GM23338 (cell line): ENCODE data around the gene TIMM22. TPM values are rescaled to one million over a fixed set of nuclear protein-coding genes. Genes with fewer than 3 reads are reported as not detected.

Experiments used
- ATAC-seq: fragments of 200-7000 bp; cut with Tn5 transposase; 3 replicates; pipeline ENCODE4 v1.9.1; 2020
- DNase-seq: peaks from one replicate; pipeline ENCODE4 v3.0.0-alpha.2; 2015; ENCODE audit warnings: low spot score
- H2AFZ ChIP-seq: fragments of 200-600 bp; sonication (generic); 2 replicates; pipeline ENCODE4 v1.8.0; 2016; ENCODE audit warnings: antibody characterized with exemption, mild to moderate bottlenecking, moderate library complexity
- H3F3A ChIP-seq: fragments of 200-600 bp; sonication (generic); replicated peaks from 2 replicates; pipeline ENCODE4 v1.8.0; 2017; ENCODE audit warnings: antibody characterized with exemption, mixed run types, low read depth
- H3K27ac ChIP-seq: fragments of 200-600 bp; sonication (generic); 2 replicates; pipeline ENCODE4 v1.6.1; 2016; ENCODE audit warnings: low read depth
- H3K27me3 ChIP-seq: fragments of 200-600 bp; sonication (generic); 2 replicates; pipeline ENCODE4 v1.8.0; 2016; ENCODE audit warnings: mild to moderate bottlenecking, mixed run types, moderate library complexity; ENCODE audit not compliant: insufficient read depth
- H3K36me3 ChIP-seq: fragments of 200-600 bp; sonication (generic); 2 replicates; pipeline ENCODE4 v1.8.0; 2016; ENCODE audit warnings: mild to moderate bottlenecking; ENCODE audit not compliant: insufficient read depth
- H3K4me1 ChIP-seq: fragments of 200-600 bp; sonication (generic); 2 replicates; pipeline ENCODE4 v1.8.0; 2016; ENCODE audit warnings: mild to moderate bottlenecking, moderate library complexity; ENCODE audit not compliant: insufficient read depth
- H3K4me2 ChIP-seq: fragments of 200-600 bp; sonication (generic); 2 replicates; pipeline ENCODE4 v1.7.1; 2017; ENCODE audit warnings: mixed run types
- H3K4me3 ChIP-seq: fragments of 200-600 bp; sonication (generic); 2 replicates; pipeline ENCODE4 v1.6.1; 2016; ENCODE audit warnings: mixed run types
- H3K79me2 ChIP-seq: fragments of 200-600 bp; sonication (generic); replicated peaks from 2 replicates; pipeline ENCODE4 v1.8.0; 2017; ENCODE audit warnings: mild to moderate bottlenecking; ENCODE audit not compliant: insufficient read depth
- H3K9me2 ChIP-seq: fragments of 200-600 bp; sonication (generic); 2 replicates; pipeline ENCODE4 v1.8.0; 2017; ENCODE audit not compliant: insufficient read depth
- H4K20me1 ChIP-seq: fragments of 200-600 bp; sonication (generic); replicated peaks from 2 replicates; pipeline ENCODE4 v1.8.0; 2017; ENCODE audit warnings: mild to moderate bottlenecking; ENCODE audit not compliant: insufficient read depth
- H3K27ac Mint-ChIP-seq: 2 replicates; pipeline ENCODE4 v1.8.0; 2020; ENCODE audit warnings: inconsistent platforms, mild to moderate bottlenecking, moderate library complexity, mixed read lengths
- H3K27me3 Mint-ChIP-seq: 3 replicates; pipeline ENCODE4 v1.8.0; 2022; ENCODE audit warnings: low read depth, mild to moderate bottlenecking, moderate library complexity, mixed read lengths, inconsistent platforms; ENCODE audit not compliant: insufficient read depth, poor library complexity
- H3K36me3 Mint-ChIP-seq: 3 replicates; pipeline ENCODE4 v1.8.0; 2021; ENCODE audit warnings: low read depth, mild to moderate bottlenecking, inconsistent platforms, moderate library complexity, mixed read lengths
- H3K4me1 Mint-ChIP-seq: 3 replicates; pipeline ENCODE4 v1.8.0; 2020; ENCODE audit warnings: mild to moderate bottlenecking, inconsistent platforms, mixed read lengths
- H3K4me3 Mint-ChIP-seq: 3 replicates; pipeline ENCODE4 v1.8.0; 2021; ENCODE audit warnings: moderate library complexity, mild to moderate bottlenecking, inconsistent platforms, mixed read lengths
- H3K9me3 Mint-ChIP-seq: 3 replicates; pipeline ENCODE4 v1.8.0; 2020; ENCODE audit warnings: moderate library complexity, mild to moderate bottlenecking, inconsistent platforms, mixed read lengths
- EZH2 ChIP-seq: fragments of 200-600 bp; sonication (generic); IDR thresholded peaks from one replicate; pipeline ENCODE4 v1.8.0; 2017; ENCODE audit warnings: antibody characterized with exemption, mild to moderate bottlenecking, low read depth; ENCODE audit not compliant: unreplicated experiment
- EZH2phosphoT487 ChIP-seq: fragments of 200-600 bp; sonication (generic); IDR thresholded peaks from one replicate; pipeline ENCODE4 v1.8.1; 2018; ENCODE audit warnings: antibody characterized with exemption; ENCODE audit not compliant: unreplicated experiment
- JUNB ChIP-seq: IDR thresholded peaks from one replicate; pipeline ENCODE4 v1.6.1; 2016; ENCODE audit warnings: antibody characterized with exemption; ENCODE audit not compliant: unreplicated experiment
- NANOG ChIP-seq: IDR thresholded peaks from 2 replicates; pipeline ENCODE4 v1.6.1; 2016; ENCODE audit warnings: antibody characterized with exemption, borderline replicate concordance
- POLR2AphosphoS5 ChIP-seq: IDR thresholded peaks from 2 replicates; pipeline ENCODE4 v1.6.1; 2016; ENCODE audit warnings: antibody characterized with exemption, low read depth
- REST ChIP-seq: IDR thresholded peaks from one replicate; pipeline ENCODE4 v1.6.1; 2018; ENCODE audit warnings: antibody characterized with exemption; ENCODE audit not compliant: unreplicated experiment
- STAT1 ChIP-seq: IDR thresholded peaks from one replicate; pipeline ENCODE4 v1.6.1; 2016; ENCODE audit warnings: antibody characterized with exemption; ENCODE audit not compliant: unreplicated experiment
- ZNF462 ChIP-seq: fragments of 250-450 bp; sonication (Bioruptor Pico); IDR thresholded peaks from 2 replicates; pipeline ENCODE4 v1.5.0; 2020; ENCODE audit warnings: mild to moderate bottlenecking, moderate library complexity
- polyA plus RNA-seq: library from polyadenylated mRNA; unstranded; fragments of >200 nt; fragmentation: Nextera tagmentation; extraction: Ambion mirVana; gene quantifications from 2 replicates; pipeline ENCODE4 v1.2.1, GENCODE V29; 2016
- total RNA-seq: library from RNA; depleted of rRNA; stranded (reverse); fragments of >200 nt; shearing (Covaris generic); gene quantifications from 2 replicates; pipeline ENCODE4 v1.2.3, GENCODE V29; 2014

The TIMM22 gene
- total and polyA plus RNA-seq, 2 experiments from 2014 or later, result 21.9 to 24.4 TPM

GRCh38 chr17:968812-969730 is 27.9 kb upstream of the TIMM22 start (continued):
- no peak for TF ChIP-seq REST
- no peak for TF ChIP-seq STAT1
- no peak for TF ChIP-seq POLR2AphosphoS5
- TF ChIP-seq EZH2, result no peak
- no peak for TF ChIP-seq EZH2phosphoT487

GRCh38 chr17:969811-970355 is 27.0 kb upstream of the TIMM22 start:
- H3K4me3 Mint-ChIP-seq, result peak overlapping the region; percentile 20; the same call in 1 of the 3 replicates
- Histone ChIP-seq H3F3A (0 out of 2 replicates have a peak, but pooled peaks cover 9% of the 10 kb centered on the region), H3K36me3 (no peaks in the 10 kb centered on the region), H3K4me3 (no peak overlapping the region), H3K9me2 (no peaks in the 10 kb centered on the region), H3K4me2 (peak overlapping the region; percentile 67), H2AFZ (no peak overlapping the region), H3K4me1 (peaks cover 57% of the 10 kb centered on the region), H4K20me1 (peaks cover 58% of the 10 kb centered on the region), H3K79me2 (peaks cover 100% of the 10 kb centered on the region), H3K27ac (peak overlapping the region; percentile 85), H3K27me3 (no peaks in the 10 kb centered on the region)
- peaks cover 52% of the 10 kb centered on the region for H3K4me1 Mint-ChIP-seq
- peak overlapping the region; percentile 59 for H3K27ac Mint-ChIP-seq
- H3K9me3 Mint-ChIP-seq, result no peaks in the 10 kb centered on the region
- ATAC-seq, result no peak; the same call in 2 of the 3 replicates
- H3K27me3 Mint-ChIP-seq, result peaks cover 9% of the 10 kb centered on the region
- TF ChIP-seq EZH2, result no peak
- peaks cover 16% of the 10 kb centered on the region for H3K36me3 Mint-ChIP-seq
- DNase-seq, result no peak

GRCh38 chr17:970364-970763 is 26.6 kb upstream of the TIMM22 start:
- Histone ChIP-seq H3K9me2 (no peaks in the 10 kb centered on the region), H3K27me3 (no peaks in the 10 kb centered on the region), H4K20me1 (peaks cover 63% of the 10 kb centered on the region), H3K27ac (peak overlapping the region; percentile 85), H3K4me2 (peak overlapping the region; percentile 67), H3K4me3 (no peak overlapping the region), H3K79me2 (peaks cover 100% of the 10 kb centered on the region), H3K4me1 (peaks cover 57% of the 10 kb centered on the region), H2AFZ (no peak overlapping the region), H3F3A (0 out of 2 replicates have a peak, but pooled peaks cover 9% of the 10 kb centered on the region), H3K36me3 (no peaks in the 10 kb centered on the region)
- Mint-ChIP-seq H3K4me3 (no peak overlapping the region), H3K27ac (no peak overlapping the region; the same call in 1 of the 2 replicates), H3K9me3 (no peaks in the 10 kb centered on the region), H3K36me3 (peaks cover 16% of the 10 kb centered on the region), H3K27me3 (peaks cover 7% of the 10 kb centered on the region), H3K4me1 (peaks cover 52% of the 10 kb centered on the region)
- ATAC-seq (peak; percentile 19), DNase-seq (no peak)
- TF ChIP-seq ZNF462 (CRISPR knock-in tag) (no peak), NANOG (no peak), EZH2 (no peak), JUNB (no peak)
